WERI-Rb-1 (cell line): ENCODE measurements around the gene CCDC12.

Source experiments
- DNase-seq: peaks from one replicate; pipeline ENCODE4 v3.0.0-alpha.2; 2020
- H3K27ac ChIP-seq: fragments of 250-450 bp; sonication (Bioruptor Pico); 2 replicates; pipeline ENCODE4 v1.5.1; 2020; ENCODE audit warnings: mild to moderate bottlenecking, moderate library complexity
- H3K27me3 ChIP-seq: fragments of 250-450 bp; sonication (Bioruptor Pico); 2 replicates; pipeline ENCODE4 v1.5.1; 2021; ENCODE audit warnings: mild to moderate bottlenecking, low read depth, moderate library complexity; ENCODE audit not compliant: insufficient read depth, severe bottlenecking
- H3K36me3 ChIP-seq: fragments of 250-450 bp; sonication (Bioruptor Pico); 2 replicates; pipeline ENCODE4 v1.5.1; 2020; ENCODE audit warnings: mild to moderate bottlenecking, moderate library complexity
- H3K4me3 ChIP-seq: 2 replicates; pipeline ENCODE4 v1.5.1; 2011; ENCODE audit warnings: low read depth, mild to moderate bottlenecking, control low read depth, low read length
- H3K9me3 ChIP-seq: fragments of 250-450 bp; sonication (Bioruptor Pico); 2 replicates; pipeline ENCODE4 v1.5.1; 2021; ENCODE audit warnings: mild to moderate bottlenecking, moderate library complexity; ENCODE audit not compliant: severe bottlenecking
- CTCF ChIP-seq: IDR thresholded peaks from 2 replicates; pipeline ENCODE4 v1.5.1; 2011; ENCODE audit warnings: low read depth, mild to moderate bottlenecking, control low read depth, inconsistent platforms, low read length

CCDC12 gene

GRCh38 chr3:47018269-47018611, 41.7 kb upstream of the CCDC12 start:
- Histone ChIP-seq H3K27ac (no peak overlapping the region), H3K4me3 (no peak overlapping the region), H3K9me3 (no peaks in the 10 kb centered on the region), H3K36me3 (peaks cover 56% of the 10 kb centered on the region), H3K27me3 (no peaks in the 10 kb centered on the region)
- no peak for DNase-seq
- no peak for TF ChIP-seq CTCF

- H3K4me3 ChIP-seq = no peak overlapping the region
- no peak for TF ChIP-seq CTCF
- no peak overlapping the region for H3K27ac ChIP-seq
- H3K36me3 ChIP-seq = peaks cover 56% of the 10 kb centered on the region
- no peaks in the 10 kb centered on the region for H3K27me3 ChIP-seq
- no peak for DNase-seq
- H3K9me3 ChIP-seq = no peaks in the 10 kb centered on the region
Observed at GRCh38 chr3:47017504-47018268, 41.1 kb upstream of the CCDC12 start.

GRCh38 chr3:47016934-47017435, 40.4 kb upstream of the CCDC12 start:
- no peaks in the 10 kb centered on the region for H3K9me3 ChIP-seq
- peaks cover 56% of the 10 kb centered on the region for H3K36me3 ChIP-seq
- no peak for TF ChIP-seq CTCF
- no peak overlapping the region for H3K27ac ChIP-seq
- H3K4me3 ChIP-seq = no peak overlapping the region
- no peak for DNase-seq
- no peaks in the 10 kb centered on the region for H3K27me3 ChIP-seq

GRCh38 chr3:47016086-47016933, 39.8 kb upstream of the CCDC12 start:
- TF ChIP-seq CTCF = no peak
- no peak for DNase-seq
- Histone ChIP-seq H3K36me3 (peaks cover 59% of the 10 kb centered on the region), H3K27me3 (no peaks in the 10 kb centered on the region), H3K4me3 (no peak overlapping the region), H3K27ac (no peak overlapping the region), H3K9me3 (no peaks in the 10 kb centered on the region)

GRCh38 chr3:47015151-47015550, 38.6 kb upstream of the CCDC12 start:
- Histone ChIP-seq H3K36me3 (peaks cover 59% of the 10 kb centered on the region), H3K9me3 (no peaks in the 10 kb centered on the region), H3K27me3 (no peaks in the 10 kb centered on the region), H3K4me3 (no peak overlapping the region), H3K27ac (no peak overlapping the region)
- no peak for TF ChIP-seq CTCF
- no peak for DNase-seq
